Stimulated activated CD4-positive, alpha-beta T cell treated with anti-CD3 and anti-CD28 coated beads, Interleukin-4, amount 100 ng/mL, for 4 hours (primary cell): ENCODE results near the gene PIK3R2.

Experiments used
- DNase-seq, 2 experiments: peaks; one replicate each; pipeline ENCODE4 v3.0.0-alpha.2; 2020

PIK3R2 gene

DNA sequence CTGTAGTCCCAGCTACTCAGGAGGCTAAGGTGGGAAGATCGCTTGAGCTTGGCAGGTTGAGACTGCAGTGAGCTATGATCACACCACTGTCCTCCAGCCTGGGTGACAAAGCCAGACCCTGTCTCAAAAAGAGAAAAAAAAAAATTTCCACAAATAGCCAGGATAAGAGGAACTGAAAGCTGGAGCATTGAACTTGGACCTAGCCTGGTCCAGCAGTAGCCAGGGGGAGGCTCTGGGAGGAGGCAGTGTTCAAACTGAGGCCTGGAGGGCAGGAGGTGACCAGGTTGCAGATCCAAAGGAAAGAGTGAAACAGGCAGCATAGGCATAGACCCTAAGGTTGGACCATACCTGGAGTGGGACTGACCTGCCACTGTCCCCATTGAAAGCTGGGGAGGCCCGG is 26.9 kb upstream of the PIK3R2 start:
- DNase-seq: no peak

DNA sequence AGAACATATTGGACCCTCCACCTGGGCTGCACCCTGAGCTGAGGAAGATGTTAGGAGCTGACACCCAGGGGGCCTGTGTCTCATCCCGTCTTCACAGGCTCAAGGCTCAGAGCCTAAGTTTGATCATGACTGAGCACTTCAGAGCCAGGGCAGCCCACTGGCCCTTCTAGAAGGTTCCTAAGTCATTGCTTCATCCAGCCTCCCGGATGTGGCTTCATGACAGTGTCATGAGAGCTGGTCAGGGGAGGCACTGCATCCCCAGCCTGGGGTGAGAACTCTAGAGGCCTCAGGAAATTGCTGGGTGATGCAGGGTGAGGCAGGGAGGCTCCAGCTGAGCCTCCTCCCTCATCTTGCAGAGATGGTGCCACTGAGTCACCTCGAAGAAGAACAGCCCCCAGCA is 24.9 kb upstream of the PIK3R2 start:
- no peak for DNase-seq

- no peak for DNase-seq
Observed at GRCh38 chr19:18128805-18129204, 24.2 kb upstream of the PIK3R2 start.

GRCh38 chr19:18130523-18131242 is 22.3 kb upstream of the PIK3R2 start:
- no peak for DNase-seq

DNA sequence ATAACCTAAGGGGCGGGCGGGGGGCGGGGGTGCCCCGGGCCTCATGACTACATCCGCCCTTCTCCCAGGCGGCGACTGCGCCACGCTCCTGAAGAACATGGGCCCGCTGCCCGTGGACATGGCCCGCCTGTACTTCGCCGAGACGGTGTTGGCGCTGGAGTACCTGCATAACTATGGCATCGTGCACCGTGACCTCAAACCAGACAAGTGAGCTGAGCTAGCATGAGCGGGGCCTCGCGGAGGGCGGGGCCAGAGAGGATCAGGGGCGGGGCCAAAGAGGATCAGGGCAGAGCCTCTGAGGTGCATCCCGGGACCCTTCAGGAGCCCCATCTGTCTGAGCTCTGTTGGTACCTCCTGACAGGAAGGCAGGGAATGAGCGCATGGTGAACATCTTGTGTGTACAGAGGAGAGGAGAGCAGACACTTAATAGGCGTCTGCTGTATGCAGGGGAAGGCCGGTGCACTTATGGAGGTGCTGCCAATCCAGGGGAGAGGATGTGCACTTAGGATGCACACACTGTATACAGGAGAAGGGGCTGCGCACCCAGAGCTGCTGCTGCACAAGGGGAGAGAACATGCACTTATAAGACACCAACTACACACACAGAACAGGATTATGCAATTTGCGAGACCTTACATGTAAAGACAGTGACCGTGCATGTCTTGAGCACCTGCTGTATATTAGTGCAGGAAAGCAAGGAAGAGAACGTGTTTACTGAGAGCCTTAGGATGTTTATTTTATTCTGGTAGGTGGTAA is 20.9 kb upstream of the PIK3R2 start:
- DNase-seq: no peak

- DNase-seq: no peak
Observed at GRCh38 chr19:18135712-18136584, 17.0 kb upstream of the PIK3R2 start.

DNA sequence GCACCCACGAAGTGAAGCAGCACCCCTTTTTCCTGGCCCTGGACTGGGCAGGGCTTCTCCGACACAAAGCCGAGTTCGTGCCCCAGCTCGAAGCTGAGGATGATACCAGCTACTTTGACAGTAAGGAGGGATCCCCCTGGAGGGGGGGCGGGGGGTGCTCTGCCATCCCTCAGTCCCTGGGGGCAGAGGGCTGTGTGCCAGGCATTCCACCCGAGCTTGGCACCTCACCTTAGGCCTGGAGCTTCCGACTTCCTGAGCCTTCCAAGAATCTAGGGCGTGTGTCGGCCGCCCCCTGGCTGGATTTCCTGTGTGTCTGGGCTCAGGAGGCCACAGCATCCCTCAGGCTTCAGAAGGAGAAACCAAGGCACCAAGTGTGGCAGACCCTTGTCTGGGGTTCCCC is 15.7 kb upstream of the PIK3R2 start:
- DNase-seq: no peak

DNA sequence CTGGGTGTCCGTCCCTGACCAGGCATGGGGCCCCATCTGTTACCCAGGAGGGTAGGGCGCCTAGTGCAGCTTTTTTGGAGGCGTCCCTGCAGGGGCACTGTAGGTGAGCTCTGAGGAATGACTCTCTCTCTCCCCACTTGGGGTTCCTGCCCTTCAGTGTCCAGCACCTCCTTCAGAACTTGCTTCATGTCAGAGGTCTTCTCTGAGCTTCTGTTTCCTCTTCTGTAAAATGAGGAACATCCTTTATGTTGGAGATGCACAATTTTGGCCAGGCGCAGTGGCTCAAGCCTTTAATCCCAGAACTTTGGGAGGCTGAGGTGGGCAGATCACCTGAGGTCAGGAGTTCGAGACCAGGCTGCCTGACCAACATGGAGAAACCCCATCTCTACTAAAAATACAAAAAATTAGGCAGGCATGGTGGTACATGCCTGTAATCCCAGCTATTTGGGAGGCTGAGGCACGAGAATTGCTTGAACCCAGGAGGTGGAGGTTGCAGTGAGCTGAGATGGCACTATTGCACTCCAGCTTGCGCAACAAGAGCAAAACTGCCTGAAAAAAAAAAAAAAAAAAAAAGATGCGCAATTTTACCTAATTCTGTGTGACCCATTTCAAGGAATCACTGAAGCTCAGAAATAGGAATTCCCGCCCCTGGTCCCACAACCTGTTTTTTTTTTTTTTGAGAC is 15.2 kb upstream of the PIK3R2 start:
- DNase-seq: no peak

GRCh38 chr19:18140473-18140872 is 12.5 kb upstream of the PIK3R2 start:
- DNase-seq: no peak

- no peak for DNase-seq
Observed at GRCh38 chr19:18141031-18141430, 11.9 kb upstream of the PIK3R2 start.

- no peak for DNase-seq
Observed at GRCh38 chr19:18143902-18144301, 9.1 kb upstream of the PIK3R2 start.

DNA sequence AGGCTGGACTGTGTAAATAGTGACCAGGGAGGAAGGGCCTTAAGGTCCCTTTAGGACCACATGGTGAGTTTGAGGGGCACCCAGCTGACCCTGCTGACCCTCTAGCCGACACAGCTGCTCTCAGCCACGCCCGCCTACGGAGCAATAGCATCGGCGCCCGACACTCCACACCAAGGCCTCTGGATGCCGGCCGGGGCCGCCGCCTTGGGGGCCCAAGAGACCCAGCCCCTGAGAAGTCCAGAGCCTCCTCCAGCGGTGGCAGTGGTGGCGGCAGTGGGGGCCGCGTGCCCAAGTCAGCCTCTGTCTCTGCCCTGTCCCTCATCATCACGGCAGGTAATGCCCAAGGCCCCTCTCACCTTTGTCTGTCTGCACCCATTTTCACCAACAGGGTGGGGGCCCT is 8.6 kb upstream of the PIK3R2 start:
- DNase-seq: no peak

DNA sequence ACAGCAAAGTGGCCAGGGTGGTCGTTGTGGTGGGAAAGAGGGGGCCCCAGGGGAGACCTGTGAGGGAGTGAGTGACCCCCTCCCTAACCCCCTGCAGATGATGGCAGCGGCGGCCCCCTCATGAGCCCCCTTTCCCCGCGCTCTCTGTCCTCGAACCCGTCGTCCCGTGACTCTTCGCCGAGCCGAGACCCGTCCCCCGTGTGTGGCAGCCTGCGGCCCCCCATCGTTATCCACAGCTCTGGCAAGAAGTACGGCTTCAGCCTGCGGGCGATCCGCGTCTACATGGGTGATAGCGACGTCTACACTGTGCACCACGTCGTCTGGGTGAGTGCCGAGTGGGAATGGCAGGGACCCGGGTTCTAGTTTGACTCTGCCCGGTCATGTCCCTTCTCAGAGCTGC is 8.1 kb upstream of the PIK3R2 start:
- DNase-seq: no peak

DNA sequence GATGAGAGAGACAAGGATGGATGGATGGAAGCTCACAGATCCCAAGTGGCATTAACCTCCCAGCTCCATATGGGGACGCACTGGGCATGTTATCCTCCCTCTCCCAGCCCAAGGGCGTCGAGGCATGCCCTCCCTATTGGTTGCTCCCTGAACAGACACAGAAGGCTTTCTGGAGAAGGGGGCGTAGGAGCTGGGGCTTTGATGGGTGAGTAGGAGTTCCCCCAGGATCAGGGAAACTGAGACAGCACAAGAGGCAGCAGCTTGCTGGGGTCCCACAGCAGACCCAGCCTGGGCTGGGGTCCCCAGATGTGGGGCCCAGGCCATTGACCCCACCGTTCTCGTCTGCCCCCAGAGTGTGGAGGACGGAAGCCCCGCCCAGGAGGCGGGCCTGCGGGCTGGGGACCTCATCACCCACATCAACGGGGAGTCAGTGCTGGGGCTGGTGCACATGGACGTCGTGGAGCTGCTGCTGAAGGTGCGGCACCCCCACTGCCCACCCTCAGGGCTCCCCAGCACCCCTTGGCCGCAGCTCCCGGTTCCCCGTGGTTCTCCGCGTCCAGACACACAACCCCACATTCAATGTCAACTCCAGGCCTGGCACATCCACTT is 7.5 kb upstream of the PIK3R2 start:
- no peak for DNase-seq

DNA sequence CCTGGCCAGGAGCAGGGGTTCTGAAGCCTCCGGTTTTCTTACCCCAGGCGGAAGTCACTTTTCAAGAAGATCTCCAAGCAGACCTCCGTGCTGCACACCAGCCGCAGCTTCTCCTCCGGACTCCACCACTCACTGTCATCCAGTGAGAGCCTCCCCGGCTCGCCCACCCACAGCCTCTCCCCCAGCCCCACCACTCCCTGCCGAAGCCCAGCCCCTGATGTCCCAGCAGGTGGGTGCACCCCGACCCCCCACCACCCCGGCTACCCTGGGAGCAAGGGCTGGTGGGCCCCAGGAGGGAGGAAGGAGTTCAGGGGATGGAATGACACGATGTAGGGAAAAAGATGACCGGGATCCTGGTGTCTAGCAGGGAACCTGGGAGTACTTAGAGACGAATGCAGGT is 5.6 kb upstream of the PIK3R2 start:
- no peak for DNase-seq

GRCh38 chr19:18149596-18149975 is 3.4 kb upstream of the PIK3R2 start:
- DNase-seq: no peak

DNA sequence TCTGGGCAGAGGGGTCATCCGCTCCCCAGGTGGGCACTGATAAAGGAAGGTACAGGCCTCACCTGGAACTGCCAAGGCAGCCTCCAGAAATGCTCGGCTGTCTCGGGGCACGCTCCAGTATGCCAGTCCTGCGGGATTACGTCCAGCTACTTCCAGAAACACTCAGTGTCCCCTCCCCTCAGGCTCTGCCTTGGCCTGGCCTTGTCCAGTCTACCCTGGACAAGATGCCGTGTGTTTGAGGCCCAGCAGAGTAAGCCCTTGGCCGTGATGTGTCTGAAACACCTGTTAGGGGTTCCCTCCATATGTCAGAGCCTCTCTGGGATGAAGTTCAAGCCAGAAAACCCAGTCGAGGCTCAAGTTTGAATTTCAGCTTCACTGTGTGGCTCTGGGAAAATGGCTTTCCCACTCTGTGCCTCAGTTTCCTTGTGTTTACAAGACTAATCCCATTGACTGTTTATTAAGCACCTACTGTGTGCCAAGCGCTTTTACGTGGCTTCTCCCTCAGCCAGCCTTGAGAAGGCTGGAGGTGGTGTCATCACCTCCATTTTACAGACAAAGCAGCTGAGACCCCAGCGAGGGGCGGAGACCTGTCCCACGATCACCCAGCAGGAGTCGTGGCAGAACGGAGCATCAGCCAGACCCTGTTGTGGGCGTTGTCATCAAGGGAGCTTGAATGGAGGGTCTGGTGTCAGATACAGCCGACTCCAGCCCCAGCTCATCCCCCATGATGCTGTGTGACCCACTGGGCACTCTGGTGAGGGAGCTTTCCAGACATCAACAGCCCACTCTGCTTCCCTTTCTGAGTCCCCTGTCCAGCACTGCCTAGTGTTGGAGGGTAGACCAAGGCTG is 2.0 kb upstream of the PIK3R2 start:
- no peak for DNase-seq

DNA sequence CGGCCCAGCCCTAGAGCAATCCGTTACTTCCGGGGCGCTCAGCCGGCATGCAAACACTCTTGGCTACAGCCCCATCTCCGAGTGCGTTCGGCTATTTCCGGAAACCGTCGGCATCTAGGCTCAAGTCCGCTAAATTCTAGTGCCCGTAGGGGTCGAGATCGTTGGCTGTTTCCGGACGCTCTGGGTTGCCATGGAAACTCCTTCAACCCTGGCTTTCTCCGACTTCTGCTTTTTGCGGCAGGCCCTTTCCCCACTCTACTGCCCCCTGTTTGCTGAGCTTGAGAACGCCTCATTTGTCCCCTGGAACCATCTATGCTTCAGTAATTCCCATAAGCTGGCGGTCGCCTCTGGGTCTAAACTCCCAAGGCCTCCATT is 534 bp upstream of the PIK3R2 start:
- peak; percentile 92 to 98 for DNase-seq

- peak; percentile 13 to 23 for DNase-seq
Observed at GRCh38 chr19:18153556-18154134, 682 bp downstream of the PIK3R2 start.

DNA sequence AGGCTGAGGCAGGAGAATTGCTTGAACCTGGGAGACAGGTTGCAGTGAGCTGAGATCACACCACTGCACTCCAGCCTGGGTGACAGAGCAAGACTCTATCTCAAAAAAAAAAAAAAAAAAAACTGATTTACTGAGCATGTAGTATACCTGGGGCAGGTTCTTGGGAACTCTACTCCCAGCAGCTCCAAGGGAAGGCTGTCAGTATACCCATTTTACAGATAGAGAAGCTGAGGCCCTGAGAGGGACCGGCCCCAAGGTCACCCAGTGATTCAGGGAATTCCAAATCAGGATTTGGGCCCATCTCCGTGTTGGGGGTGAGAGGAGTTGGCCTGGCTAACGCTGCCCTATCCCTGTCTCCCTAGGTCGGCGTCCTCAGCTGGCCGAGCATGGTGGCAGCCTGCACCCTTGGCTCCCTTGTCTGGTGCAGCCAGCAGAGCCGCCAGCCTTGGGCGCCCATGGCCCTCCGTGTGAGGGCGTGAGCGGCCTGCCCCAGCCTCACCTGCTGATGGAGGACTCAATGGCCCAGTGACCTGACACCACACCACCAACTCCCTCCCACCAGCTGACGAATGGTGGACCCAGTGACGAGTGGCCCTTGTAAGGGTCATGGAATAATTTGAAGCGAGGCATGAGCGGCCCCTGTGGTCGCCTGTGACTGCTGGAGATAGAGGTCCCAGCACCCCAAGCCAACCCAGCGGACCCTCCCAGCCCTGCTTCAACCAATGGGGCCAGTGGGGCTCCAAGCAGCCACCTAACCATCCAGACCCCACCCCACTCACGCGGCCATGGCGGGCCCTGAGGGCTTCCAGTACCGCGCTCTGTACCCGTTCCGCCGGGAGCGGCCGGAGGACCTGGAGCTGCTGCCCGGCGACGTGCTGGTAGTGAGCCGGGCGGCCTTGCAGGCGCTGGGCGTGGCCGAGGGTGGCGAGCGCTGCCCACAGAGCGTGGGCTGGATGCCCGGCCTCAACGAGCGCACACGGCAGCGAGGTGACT is 2.4 kb downstream of the PIK3R2 start:
- no peak for DNase-seq
